Tibial nerve (tissue), 4 donors: ENCODE measurements around the gene POU6F2. TPM values are rescaled to one million over a fixed set of nuclear protein-coding genes. Genes with fewer than 3 reads are reported as not detected.
"Not testable (repeated sequence)": the region's sequence is repeated elsewhere in the genome, so short reads cannot be mapped to it uniquely, and the experiment has no call there.

Experiments used
- DNase-seq, 2 donors: peaks; one replicate each; pipeline ENCODE4 v3.0.0-alpha.2; 2019; ENCODE audit warnings: low spot score in 2 of 2
- H3K27ac ChIP-seq, 4 donors: fragments of 200-600 bp; sonication (generic) in 3 of 4; one replicate each; pipeline ENCODE4 v1.5.1; 2017 to 2019; ENCODE audit warnings: mild to moderate bottlenecking in 1 of 4
- H3K27me3 ChIP-seq, 2 donors: fragments of 200-600 bp; sonication (generic) in 1 of 2; one replicate each; pipeline versions ENCODE4 v1.5.1 to v1.6.0; 2017 to 2019
- H3K36me3 ChIP-seq, 3 donors: fragments of 200-600 bp; sonication (generic); one replicate each; pipeline ENCODE4 v1.5.1; 2018 to 2019
- H3K4me1 ChIP-seq, 4 donors: fragments of 200-600 bp; sonication (generic) in 3 of 4; one replicate each; pipeline ENCODE4 v1.5.1; 2017 to 2019
- H3K4me3 ChIP-seq, 4 donors: fragments of 200-600 bp; sonication (generic) in 3 of 4; one replicate each; pipeline ENCODE4 v1.5.1; 2017 to 2019; ENCODE audit warnings: mild to moderate bottlenecking in 1 of 4, moderate library complexity in 1 of 4
- H3K9me3 ChIP-seq, 4 donors: fragments of 200-600 bp; sonication (generic) in 3 of 4; one replicate each; pipeline ENCODE4 v1.5.1; 2017 to 2019
- EP300 ChIP-seq, 2 donors: sonication (generic); formaldehyde crosslinking; IDR thresholded peaks; one replicate each; pipeline ENCODE4 v1.6.1; 2017; ENCODE audit warnings: antibody characterized with exemption in 2 of 2, mild to moderate bottlenecking in 1 of 2
- POLR2A ChIP-seq, 2 donors: fragments of 450-650 bp; IDR thresholded peaks; one replicate each; pipeline ENCODE4 v1.6.1; 2017; ENCODE audit warnings: antibody characterized with exemption in 2 of 2, mild to moderate bottlenecking in 2 of 2, moderate library complexity in 2 of 2
- WGBS, 2 donors: methylation state at CpG; one replicate each; pipeline ENCODE4 v1.1.5; 2018; 5-methylcytosine and 5-hydroxymethylcytosine counted together
- total RNA-seq, 4 donors: library from RNA; depleted of rRNA; stranded (reverse); fragments of >200 nt; gene quantifications; one replicate each; pipeline ENCODE4 v1.1.0, GENCODE V29; 2016
- TF ChIP-seq, protein P1 (sequence below), 5 experiments: fragments of 200-600 bp in 3 of 5; fragments of 450-650 bp in 2 of 5; sonication (generic) in 3 of 5; IDR thresholded peaks; one replicate each; pipeline ENCODE4 v1.5.1; 2016 to 2019; ENCODE audit warnings: antibody characterized with exemption in 5 of 5, mild to moderate bottlenecking in 3 of 5, moderate library complexity in 2 of 5

POU6F2 gene
- total RNA-seq, 4 donors from 2014 or later: 0.21 to 1.8 (median 1.3) TPM

DNA sequence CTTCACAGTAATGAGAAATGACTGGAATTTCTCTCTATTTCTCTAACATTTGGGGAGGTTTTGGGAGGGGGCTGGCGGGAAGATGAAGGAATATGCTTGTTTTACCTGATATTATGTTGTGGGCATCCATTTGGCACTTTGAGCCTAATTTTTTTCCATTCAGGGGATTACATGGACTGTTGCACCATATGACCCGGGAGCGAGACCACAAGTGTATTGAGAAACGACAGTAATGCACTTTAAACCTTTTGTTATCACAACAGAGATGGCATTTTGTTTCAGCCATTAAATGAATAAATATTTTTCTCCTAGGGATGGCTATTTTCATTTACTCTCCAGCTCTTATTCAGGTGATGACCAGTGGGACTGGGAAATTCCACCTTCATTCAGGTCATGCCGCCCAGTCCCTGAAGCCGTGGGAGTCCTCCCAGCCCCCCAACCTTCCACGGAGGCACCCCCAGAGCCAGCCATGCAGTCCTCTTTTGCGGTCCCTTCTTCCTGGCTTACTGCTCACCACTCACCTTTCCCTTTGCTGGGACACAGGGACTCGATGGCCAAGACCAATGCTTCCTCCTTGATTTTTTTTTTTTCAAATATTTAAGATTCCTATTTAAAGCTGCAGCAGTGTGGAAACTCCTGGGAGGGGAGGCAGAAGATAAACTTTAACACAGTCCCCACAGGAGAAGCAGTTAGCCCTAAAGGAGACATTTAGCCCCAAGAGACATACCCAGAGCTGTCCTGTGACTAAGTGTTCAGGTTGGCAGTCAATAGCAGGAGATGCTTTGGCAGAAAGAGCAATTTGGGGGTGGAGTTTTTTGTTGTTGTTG is 397.6 kb downstream of the POU6F2 start:
- WGBS, 2 donors: 53% methylated on average over 9 of the region's 9 CpGs

DNA sequence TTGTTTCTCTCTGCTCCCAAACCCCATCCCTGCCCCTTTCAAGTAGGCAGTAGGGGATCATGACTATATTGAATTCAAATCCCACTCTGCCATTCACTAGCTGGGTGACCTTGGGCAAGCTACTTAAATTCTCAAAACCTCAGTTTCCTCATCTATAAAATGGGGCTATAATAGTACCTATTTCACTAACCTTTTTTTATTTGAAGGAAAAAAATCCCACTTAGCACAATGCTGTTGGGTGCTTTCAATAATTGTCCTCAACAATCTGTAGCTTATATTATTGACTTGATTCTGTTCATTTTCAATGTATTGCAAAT is 398.1 kb downstream of the POU6F2 start:
- TF ChIP-seq POLR2A (IDR thresholded peaks at IDR 0.05): no peak
- TF ChIP-seq, protein P1, sequence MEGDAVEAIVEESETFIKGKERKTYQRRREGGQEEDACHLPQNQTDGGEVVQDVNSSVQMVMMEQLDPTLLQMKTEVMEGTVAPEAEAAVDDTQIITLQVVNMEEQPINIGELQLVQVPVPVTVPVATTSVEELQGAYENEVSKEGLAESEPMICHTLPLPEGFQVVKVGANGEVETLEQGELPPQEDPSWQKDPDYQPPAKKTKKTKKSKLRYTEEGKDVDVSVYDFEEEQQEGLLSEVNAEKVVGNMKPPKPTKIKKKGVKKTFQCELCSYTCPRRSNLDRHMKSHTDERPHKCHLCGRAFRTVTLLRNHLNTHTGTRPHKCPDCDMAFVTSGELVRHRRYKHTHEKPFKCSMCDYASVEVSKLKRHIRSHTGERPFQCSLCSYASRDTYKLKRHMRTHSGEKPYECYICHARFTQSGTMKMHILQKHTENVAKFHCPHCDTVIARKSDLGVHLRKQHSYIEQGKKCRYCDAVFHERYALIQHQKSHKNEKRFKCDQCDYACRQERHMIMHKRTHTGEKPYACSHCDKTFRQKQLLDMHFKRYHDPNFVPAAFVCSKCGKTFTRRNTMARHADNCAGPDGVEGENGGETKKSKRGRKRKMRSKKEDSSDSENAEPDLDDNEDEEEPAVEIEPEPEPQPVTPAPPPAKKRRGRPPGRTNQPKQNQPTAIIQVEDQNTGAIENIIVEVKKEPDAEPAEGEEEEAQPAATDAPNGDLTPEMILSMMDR (IDR thresholded peaks at IDR 0.05): no peak
- no peak for TF ChIP-seq EP300 (IDR thresholded peaks at IDR 0.05)
- Histone ChIP-seq H3K27me3 (no peaks in the 10 kb centered on the region), H3K4me3 (no peak overlapping the region), H3K36me3 (no peaks in the 10 kb centered on the region), H3K4me1 (no peaks in the 10 kb centered on the region), H3K9me3 (no peaks in the 10 kb centered on the region), H3K27ac (no peak overlapping the region)
- DNase-seq: no peak

More for the DNA sequence above, 397.6 kb downstream of the POU6F2 start:
- Histone ChIP-seq H3K27ac (no peak overlapping the region), H3K9me3 (no peaks in the 10 kb centered on the region), H3K4me1 (no peaks in the 10 kb centered on the region), H3K27me3 (no peaks in the 10 kb centered on the region), H3K4me3 (no peak overlapping the region), H3K36me3 (no peaks in the 10 kb centered on the region)
- TF ChIP-seq, protein P1 (IDR thresholded peaks at IDR 0.05): no peak
- TF ChIP-seq POLR2A (IDR thresholded peaks at IDR 0.05) (no peak), EP300 (IDR thresholded peaks at IDR 0.05) (no peak)
- no peak for DNase-seq

DNA sequence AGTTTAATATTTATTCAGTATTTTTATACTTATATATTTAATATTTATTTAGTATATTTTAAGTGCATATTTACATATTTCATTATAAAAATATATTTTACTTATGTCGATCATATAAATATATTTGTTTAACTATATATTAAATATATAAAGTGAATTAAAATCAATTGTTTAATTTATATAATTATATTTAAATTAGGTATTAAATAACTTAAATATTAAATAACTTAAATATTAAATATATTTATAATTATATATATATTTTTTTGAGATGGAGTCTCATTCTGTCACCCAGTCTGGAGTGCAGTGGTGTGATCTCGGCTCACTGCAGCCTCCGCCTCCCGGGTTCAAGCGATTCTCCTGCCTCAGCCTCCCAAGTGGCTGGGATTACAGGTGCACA is 399.2 kb downstream of the POU6F2 start:
- not testable (repeated sequence) for H3K9me3 ChIP-seq, H3K4me1 ChIP-seq, H3K36me3 ChIP-seq, H3K27ac ChIP-seq, H3K27me3 ChIP-seq, H3K4me3 ChIP-seq, DNase-seq
- 93 to 98% methylated on average over 5 of the region's 5 CpGs for WGBS, 2 donors

DNA sequence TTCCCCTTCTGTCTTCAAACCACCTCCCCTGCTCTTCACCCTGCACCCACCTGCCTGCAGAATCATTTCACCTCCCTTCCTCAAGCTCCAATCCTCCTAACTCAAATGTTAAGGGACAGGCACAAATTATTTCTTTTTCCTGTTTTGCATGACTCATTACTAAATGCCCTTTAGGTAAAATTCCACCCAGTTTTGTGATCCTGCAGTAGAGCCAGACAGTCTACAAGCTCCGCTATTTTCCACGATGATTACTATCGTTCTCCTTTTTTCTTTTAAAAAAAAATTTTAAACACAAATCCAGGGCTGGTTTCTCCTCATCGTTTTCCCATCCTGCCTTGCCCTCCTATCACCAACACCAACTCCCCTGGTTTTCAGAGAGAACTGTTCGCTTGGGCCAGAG is 401.7 kb downstream of the POU6F2 start:
- Histone ChIP-seq H3K27me3 (peaks cover 0 to under 1% of the 10 kb centered on the region in 2 donors), H3K9me3 (no peaks in the 10 kb centered on the region), H3K4me3 (no peak overlapping the region), H3K36me3 (no peaks in the 10 kb centered on the region), H3K27ac (no peak overlapping the region), H3K4me1 (no peaks in the 10 kb centered on the region)
- no peak for DNase-seq
- WGBS, 2 donors: 66 to 75% methylated on average over 5 of the region's 5 CpGs
- no peak for TF ChIP-seq POLR2A (IDR thresholded peaks at IDR 0.05)
- TF ChIP-seq, protein P1 (IDR thresholded peaks at IDR 0.05): no peak
- no peak for TF ChIP-seq EP300 (IDR thresholded peaks at IDR 0.05)

DNA sequence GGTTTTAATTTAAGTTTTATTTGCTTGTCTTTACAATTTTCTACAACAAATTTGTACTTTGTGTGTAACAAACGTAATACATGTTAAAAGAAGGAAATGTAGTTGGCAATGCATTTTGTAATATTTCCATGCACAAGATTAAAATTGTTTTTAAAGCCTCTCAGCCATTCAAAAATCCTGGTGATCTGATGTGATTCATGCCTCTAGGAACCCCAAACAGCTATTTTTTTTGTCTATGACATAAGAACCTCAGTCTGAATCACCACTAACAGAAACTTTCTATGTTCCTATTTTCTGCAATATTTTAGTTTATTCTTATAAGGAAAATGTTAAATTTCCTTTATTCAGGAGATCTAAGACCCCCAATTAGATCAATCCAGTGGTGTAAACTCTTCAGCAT is 405.4 kb downstream of the POU6F2 start:
- Histone ChIP-seq H3K9me3 (no peaks in the 10 kb centered on the region), H3K27ac (no peak overlapping the region), H3K4me3 (no peak overlapping the region), H3K36me3 (no peaks in the 10 kb centered on the region), H3K27me3 (peaks cover 0 to 4% of the 10 kb centered on the region in 2 donors), H3K4me1 (no peaks in the 10 kb centered on the region)
- DNase-seq: no peak
- TF ChIP-seq EP300 (IDR thresholded peaks at IDR 0.05) (no peak), POLR2A (IDR thresholded peaks at IDR 0.05) (no peak)
- TF ChIP-seq, protein P1 (IDR thresholded peaks at IDR 0.05): no peak
- 40 to 60% methylated on average over 1 of the region's 1 CpG for WGBS, 2 donors
